Body of pancreas (tissue), 4 donors: ENCODE data around the gene GRP. TPM values are rescaled to one million over a fixed set of nuclear protein-coding genes. Genes with fewer than 3 reads are reported as not detected.

ENCODE experiments used
- ATAC-seq: fragments of 150-250 bp; one replicate; pipeline ENCODE4 v1.9.1; 2016
- DNase-seq, 4 donors: peaks; one replicate each; pipeline ENCODE4 v3.0.0-alpha.2; 2019
- H3K27ac ChIP-seq, 4 donors: fragments of 200-600 bp; sonication (generic); 1 replicate in 3 of 4; 2 replicates in 1 of 4; pipeline versions ENCODE4 v1.5.1 to v1.6.1; 2016 to 2019; ENCODE audit warnings: mild to moderate bottlenecking in 1 of 4, mixed read lengths in 1 of 4, moderate library complexity in 1 of 4
- H3K27me3 ChIP-seq, 2 donors: fragments of 200-600 bp; sonication (generic); one replicate each; pipeline ENCODE4 v1.6.0; 2016; ENCODE audit warnings: mild to moderate bottlenecking in 1 of 2
- H3K36me3 ChIP-seq, 2 donors: fragments of 200-600 bp; sonication (generic); replicated peaks in 1 of 2; 2 replicates each; pipeline ENCODE4 v1.5.1; 2016; ENCODE audit warnings: low read depth in 2 of 2; ENCODE audit not compliant: insufficient read depth in 1 of 2
- H3K4me1 ChIP-seq: fragments of 200-600 bp; sonication (generic); one replicate; pipeline ENCODE4 v1.6.0; 2016
- H3K4me3 ChIP-seq, 2 donors: fragments of 200-600 bp; sonication (generic); 1 replicate in 1 of 2; 2 replicates in 1 of 2; pipeline ENCODE4 v1.5.1; 2016 to 2019
- H3K9me3 ChIP-seq, 3 donors: fragments of 200-600 bp; sonication (generic); 1 replicate in 2 of 3; 2 replicates in 1 of 3; pipeline ENCODE4 v1.5.1; 2016
- POLR2A ChIP-seq, 3 donors: fragments of 450-650 bp; IDR thresholded peaks; one replicate each; pipeline ENCODE4 v1.6.1; 2016; ENCODE audit warnings: antibody characterized with exemption in 3 of 3, mild to moderate bottlenecking in 2 of 3
- WGBS, 2 donors: methylation state at CpG; one replicate each; pipeline ENCODE4 v1.1.5; 2017; 5-methylcytosine and 5-hydroxymethylcytosine counted together
- intact Hi-C: fragments of 100-400 bp; cut with DNase I; formaldehyde crosslinking; loops from one replicate; pipeline ENCODE4 v1.15.1; 2023
- total RNA-seq, 2 donors: library from RNA; depleted of rRNA; stranded (reverse); fragments of >200 nt; gene quantifications; one replicate each; pipeline ENCODE4 v1.1.0, GENCODE V29; 2016
- TF ChIP-seq, protein P1 (sequence below), 7 experiments: fragments of 450-650 bp in 4 of 7; fragments of 200-600 bp in 3 of 7; sonication (generic) in 3 of 7; IDR thresholded peaks; one replicate each; pipeline ENCODE4 v1.5.1; 2016 to 2019; ENCODE audit warnings: antibody characterized with exemption in 7 of 7

The GRP gene
- total RNA-seq, 2 donors from 2014 or later = 5.2 TPM; not detected in 1

- H3K4me1 ChIP-seq = no peaks in the 10 kb centered on the region
- no peak for DNase-seq
- H3K27ac ChIP-seq = no peak overlapping the region
- WGBS, 2 donors = 79 to 92% methylated on average over 1 of the region's 1 CpG
- H3K36me3 ChIP-seq = no peaks in the 10 kb centered on the region
- TF ChIP-seq, protein P1, sequence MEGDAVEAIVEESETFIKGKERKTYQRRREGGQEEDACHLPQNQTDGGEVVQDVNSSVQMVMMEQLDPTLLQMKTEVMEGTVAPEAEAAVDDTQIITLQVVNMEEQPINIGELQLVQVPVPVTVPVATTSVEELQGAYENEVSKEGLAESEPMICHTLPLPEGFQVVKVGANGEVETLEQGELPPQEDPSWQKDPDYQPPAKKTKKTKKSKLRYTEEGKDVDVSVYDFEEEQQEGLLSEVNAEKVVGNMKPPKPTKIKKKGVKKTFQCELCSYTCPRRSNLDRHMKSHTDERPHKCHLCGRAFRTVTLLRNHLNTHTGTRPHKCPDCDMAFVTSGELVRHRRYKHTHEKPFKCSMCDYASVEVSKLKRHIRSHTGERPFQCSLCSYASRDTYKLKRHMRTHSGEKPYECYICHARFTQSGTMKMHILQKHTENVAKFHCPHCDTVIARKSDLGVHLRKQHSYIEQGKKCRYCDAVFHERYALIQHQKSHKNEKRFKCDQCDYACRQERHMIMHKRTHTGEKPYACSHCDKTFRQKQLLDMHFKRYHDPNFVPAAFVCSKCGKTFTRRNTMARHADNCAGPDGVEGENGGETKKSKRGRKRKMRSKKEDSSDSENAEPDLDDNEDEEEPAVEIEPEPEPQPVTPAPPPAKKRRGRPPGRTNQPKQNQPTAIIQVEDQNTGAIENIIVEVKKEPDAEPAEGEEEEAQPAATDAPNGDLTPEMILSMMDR (IDR thresholded peaks at IDR 0.05) = no peak
- TF ChIP-seq POLR2A (IDR thresholded peaks at IDR 0.05) = no peak
- H3K9me3 ChIP-seq = no peaks in the 10 kb centered on the region
- no peak for ATAC-seq
- no peaks in the 10 kb centered on the region for H3K27me3 ChIP-seq
- intact Hi-C loops = no loop called here
- H3K4me3 ChIP-seq = no peak overlapping the region
Observed at GRCh38 chr18:59182673-59183072, 37.3 kb upstream of the GRP start.

- ATAC-seq = no peak
Observed at GRCh38 chr18:59189008-59189407, 30.9 kb upstream of the GRP start.

GRCh38 chr18:59189746-59190145 lies 30.2 kb upstream of the GRP start:
- DNase-seq (no peak), ATAC-seq (no peak)
- intact Hi-C loops = no loop called here
- no peaks in the 10 kb centered on the region for H3K27me3 ChIP-seq
- H3K4me3 ChIP-seq = no peak overlapping the region
- H3K36me3 ChIP-seq = no peaks in the 10 kb centered on the region
- WGBS, 2 donors = 69 to 88% methylated on average over 1 of the region's 1 CpG
- TF ChIP-seq, protein P1 (IDR thresholded peaks at IDR 0.05) = no peak
- no peak for TF ChIP-seq POLR2A (IDR thresholded peaks at IDR 0.05)
- no peaks in the 10 kb centered on the region for H3K9me3 ChIP-seq
- no peaks in the 10 kb centered on the region for H3K4me1 ChIP-seq
- H3K27ac ChIP-seq = no peak overlapping the region

More at GRCh38 chr18:59189008-59189407, 30.9 kb upstream of the GRP start:
- H3K27me3 ChIP-seq = no peaks in the 10 kb centered on the region
- DNase-seq = no peak
- TF ChIP-seq POLR2A (IDR thresholded peaks at IDR 0.05) = no peak
- TF ChIP-seq, protein P1 (IDR thresholded peaks at IDR 0.05) = no peak
- H3K4me3 ChIP-seq = no peak overlapping the region
- H3K27ac ChIP-seq = no peak overlapping the region
- intact Hi-C loops = no loop called here
- 62 to 80% methylated on average over 2 of the region's 2 CpGs for WGBS, 2 donors
- no peaks in the 10 kb centered on the region for H3K4me1 ChIP-seq
- H3K9me3 ChIP-seq = no peaks in the 10 kb centered on the region
- H3K36me3 ChIP-seq = no peaks in the 10 kb centered on the region

GRCh38 chr18:59196161-59196725 lies 23.7 kb upstream of the GRP start:
- 44 to 50% methylated on average over 2 to 4 of the region's 4 CpGs for WGBS, 2 donors
- Histone ChIP-seq H3K27ac (no peak overlapping the region), H3K4me1 (no peaks in the 10 kb centered on the region), H3K9me3 (no peaks in the 10 kb centered on the region), H3K4me3 (no peak overlapping the region), H3K36me3 (no peaks in the 10 kb centered on the region), H3K27me3 (no peaks in the 10 kb centered on the region)
- intact Hi-C loops = no loop called here
- DNase-seq (no peak), ATAC-seq (no peak)
- TF ChIP-seq, protein P1 (IDR thresholded peaks at IDR 0.05) = no peak
- TF ChIP-seq POLR2A (IDR thresholded peaks at IDR 0.05) = no peak

DNA sequence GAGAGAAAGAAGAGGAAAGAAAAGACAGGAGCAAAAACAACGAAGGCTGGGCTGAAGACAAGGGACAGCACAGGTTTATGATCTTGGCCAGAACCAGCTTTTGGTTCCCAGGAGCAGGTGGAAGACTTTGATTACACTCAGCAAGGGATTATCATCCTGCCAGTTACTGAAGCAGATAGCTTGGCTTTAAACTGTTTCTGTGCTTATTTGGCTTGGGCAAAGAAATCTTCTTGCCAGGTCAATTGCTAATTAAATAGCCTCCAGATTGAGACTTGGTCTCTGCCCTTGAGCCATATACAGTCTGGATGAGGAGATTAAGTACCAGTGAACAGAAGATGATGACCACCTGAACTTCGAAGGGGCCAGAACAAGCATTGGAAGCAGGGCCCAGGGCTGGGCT lies 22.3 kb upstream of the GRP start:
- Histone ChIP-seq H3K9me3 (no peaks in the 10 kb centered on the region), H3K27me3 (no peaks in the 10 kb centered on the region), H3K27ac (no peak overlapping the region), H3K36me3 (no peaks in the 10 kb centered on the region), H3K4me3 (no peak overlapping the region), H3K4me1 (no peaks in the 10 kb centered on the region)
- TF ChIP-seq, protein P1 (IDR thresholded peaks at IDR 0.05) = no peak
- TF ChIP-seq POLR2A (IDR thresholded peaks at IDR 0.05) = no peak
- WGBS, 2 donors = 35 to 52% methylated on average over 2 of the region's 2 CpGs
- ATAC-seq (no peak), DNase-seq (no peak)
- intact Hi-C loops = no loop called here
